ENCODE results near the gene DST. TPM values are rescaled to one million over a fixed set of nuclear protein-coding genes. Genes with fewer than 3 reads are reported as not detected.
"Not testable (repeated sequence)": the region's sequence is repeated elsewhere in the genome, so short reads cannot be mapped to it uniquely, and the experiment has no call there.

Gene DST
- total and polyA plus RNA-seq, 2 of the 4 experiments (the other 2 are of a cell fraction): 97.7 to 452 TPM

DNA sequence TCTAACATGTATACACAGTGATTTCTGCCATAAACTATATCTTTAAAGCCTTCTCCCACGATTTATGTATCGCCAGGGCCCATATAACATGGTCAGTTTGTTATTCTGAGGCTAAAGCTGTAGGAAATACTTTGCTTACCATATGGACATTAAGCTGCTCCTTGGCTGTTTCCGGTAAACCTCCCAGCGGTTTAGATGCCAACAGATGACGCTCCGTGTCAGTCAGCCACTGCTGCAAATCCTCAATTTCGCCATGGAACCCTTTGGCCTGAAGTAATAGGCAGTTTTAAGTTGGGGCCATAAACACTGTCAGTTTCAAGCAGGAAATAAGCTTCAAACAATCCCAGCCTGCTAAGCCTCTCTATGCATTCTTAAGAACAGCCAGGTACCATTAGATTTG lies 145.4 kb downstream of the DST start:
- Histone ChIP-seq H4K20me1 (ENCODE audit: insufficient read depth, low read length) (no peaks in the 10 kb centered on the region), H4K5ac (ENCODE audit: low read depth, low read length) (no peak overlapping the region), H3K9ac (ENCODE audit: low read depth, low read length) (no peak overlapping the region), H4K91ac (ENCODE audit: insufficient read depth, low read depth, low read length) (no peak overlapping the region), H2AK5ac (ENCODE audit: low read depth, low read length) (no peak overlapping the region), H3K9me1 (ENCODE audit: insufficient read depth, low read length) (peaks cover 6% of the 10 kb centered on the region), H2BK15ac (ENCODE audit: low read depth, low read length) (no peak overlapping the region), H2BK120ac (ENCODE audit: low read depth, low read length) (no peak overlapping the region), H3K27ac (ENCODE audit: insufficient read depth, low read length) (no peak overlapping the region), H4K8ac (ENCODE audit: low read depth in 2 of 2, low read length in 2 of 2) (no peak overlapping the region), H3K4me3 (ENCODE audit: insufficient read depth, low read depth, low read length) (no peak overlapping the region), H3K36me3 (ENCODE audit: control insufficient read depth, insufficient read depth, low read length) (peaks cover 30% of the 10 kb centered on the region), H3K4me2 (ENCODE audit: low read depth, low read length) (no peak overlapping the region), H2BK5ac (ENCODE audit: low read depth, low read length, poor library complexity, severe bottlenecking) (no peak overlapping the region), H3K18ac (ENCODE audit: low read depth, low read length) (no peak overlapping the region), H2AFZ (replicated peaks; ENCODE audit: low read length, poor library complexity) (no peak overlapping the region), H3K9me3 (ENCODE audit: control insufficient read depth, insufficient read depth, low read length) (no peaks in the 10 kb centered on the region; the same call in 1 of the 2 replicates), H3K4me1 (ENCODE audit: control insufficient read depth, insufficient read depth, low read length) (no peaks in the 10 kb centered on the region), H3K14ac (replicated peaks; ENCODE audit: low read depth, low read length) (no peak overlapping the region), H3K56ac (ENCODE audit: extremely low read depth, insufficient read depth, low read length) (no peak overlapping the region), H3K23ac (ENCODE audit: low read depth, low read length) (no peak overlapping the region), H2BK20ac (ENCODE audit: low read depth, low read length) (no peak overlapping the region), H3K79me1 (ENCODE audit: low read depth in 1 of 2, low read length in 2 of 2) (peaks cover 17 to 24% of the 10 kb centered on the region in 2 experiments), H3K27me3 (ENCODE audit: control insufficient read depth, insufficient read depth, low read length) (no peaks in the 10 kb centered on the region), H2AK9ac (replicated peaks; ENCODE audit: low read depth, low read length, poor library complexity) (no peak overlapping the region), H3K4ac (ENCODE audit: low read depth, low read length) (no peak overlapping the region)
- no TSS peak for BruUV-seq (replicated peaks)
- WGBS, 2 experiments (ENCODE audit: extremely low coverage in 2 of 2, insufficient read length in 1 of 2): 100% methylated on average over 5 of the region's 7 CpGs; no CpG with 5 or more reads in 1 of the 2 experiments
- ChIA-PET POLR2A (ENCODE audit: unreplicated experiment) (no interaction called here), CTCF (no interaction called here)
- dilution Hi-C loops (cut with HindIII; ENCODE audit: low sequenced_read_pairs, unreplicated experiment) (no loop called here), intact Hi-C loops (cut with micrococcal nuclease) (no loop called here), in situ Hi-C loops (cut with MboI; ENCODE audit: low sequenced_read_pairs) (no loop called here)
- ATAC-seq (ENCODE audit: low read depth): no peak
- TF ChIP-seq RFX5 (IDR thresholded peaks at IDR 0.05; ENCODE audit: low read depth, low read length): no peak
- no peak for TF ChIP-seq RCOR1 (IDR thresholded peaks at IDR 0.05; ENCODE audit: insufficient replicate concordance, low read length)
- TF ChIP-seq MXI1 (IDR thresholded peaks at IDR 0.05; ENCODE audit: borderline replicate concordance, low read depth, low read length): no peak
- TF ChIP-seq CEBPB (IDR thresholded peaks at IDR 0.05; ENCODE audit: low read depth, low read length): no peak
- no peak for TF ChIP-seq MAZ (IDR thresholded peaks at IDR 0.05; ENCODE audit: borderline replicate concordance, low read depth, low read length)
- no peak for TF ChIP-seq MAFK (IDR thresholded peaks at IDR 0.05; ENCODE audit: low read depth, low read length)
- TF ChIP-seq, protein P1, sequence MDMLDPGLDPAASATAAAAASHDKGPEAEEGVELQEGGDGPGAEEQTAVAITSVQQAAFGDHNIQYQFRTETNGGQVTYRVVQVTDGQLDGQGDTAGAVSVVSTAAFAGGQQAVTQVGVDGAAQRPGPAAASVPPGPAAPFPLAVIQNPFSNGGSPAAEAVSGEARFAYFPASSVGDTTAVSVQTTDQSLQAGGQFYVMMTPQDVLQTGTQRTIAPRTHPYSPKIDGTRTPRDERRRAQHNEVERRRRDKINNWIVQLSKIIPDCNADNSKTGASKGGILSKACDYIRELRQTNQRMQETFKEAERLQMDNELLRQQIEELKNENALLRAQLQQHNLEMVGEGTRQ (IDR thresholded peaks at IDR 0.05; ENCODE audit: low read depth, low read length): no peak
- TF ChIP-seq RAD21 (IDR thresholded peaks at IDR 0.05; ENCODE audit: low read length): no peak
- DNase-seq: no peak

DNA sequence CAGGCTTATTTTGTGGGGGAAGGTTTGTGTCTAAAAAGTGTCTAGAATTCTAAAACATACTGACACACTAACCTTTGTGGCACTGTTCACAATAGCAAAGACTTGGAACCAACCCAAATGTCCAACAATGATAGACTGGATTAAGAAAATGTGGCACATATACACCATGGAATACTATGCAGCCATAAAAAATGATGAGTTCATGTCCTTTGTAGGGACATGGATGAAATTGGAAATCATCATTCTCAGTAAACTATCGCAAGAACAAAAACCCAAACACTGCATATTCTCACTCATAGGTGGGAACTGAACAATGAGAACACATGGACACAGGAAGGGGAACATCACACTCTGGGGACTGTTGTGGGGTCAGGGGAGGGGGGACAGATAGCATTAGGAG lies 146.0 kb downstream of the DST start:
- intact Hi-C loops (cut with micrococcal nuclease); H3K23ac ChIP-seq (ENCODE audit: low read depth, low read length); H3K56ac ChIP-seq (ENCODE audit: extremely low read depth, insufficient read depth, low read length); H3K4me1 ChIP-seq (ENCODE audit: control insufficient read depth, insufficient read depth, low read length); ATAC-seq (ENCODE audit: low read depth); H3K4ac ChIP-seq (ENCODE audit: low read depth, low read length); in situ Hi-C loops (cut with MboI; ENCODE audit: low sequenced_read_pairs); CTCF ChIA-PET; H2BK20ac ChIP-seq (ENCODE audit: low read depth, low read length); H2AFZ ChIP-seq (replicated peaks; ENCODE audit: low read length, poor library complexity); dilution Hi-C loops (cut with HindIII; ENCODE audit: low sequenced_read_pairs, unreplicated experiment); H2AK5ac ChIP-seq (ENCODE audit: low read depth, low read length); H3K18ac ChIP-seq (ENCODE audit: low read depth, low read length); H2BK120ac ChIP-seq (ENCODE audit: low read depth, low read length); H3K14ac ChIP-seq (replicated peaks; ENCODE audit: low read depth, low read length); H3K4me3 ChIP-seq (ENCODE audit: insufficient read depth, low read depth, low read length); H3K4me2 ChIP-seq (ENCODE audit: low read depth, low read length); H3K27me3 ChIP-seq (ENCODE audit: control insufficient read depth, insufficient read depth, low read length); H3K9me3 ChIP-seq (ENCODE audit: control insufficient read depth, insufficient read depth, low read length); DNase-seq; H3K27ac ChIP-seq (ENCODE audit: insufficient read depth, low read length); H4K8ac ChIP-seq (ENCODE audit: low read depth in 2 of 2, low read length in 2 of 2); H4K5ac ChIP-seq (ENCODE audit: low read depth, low read length); H4K20me1 ChIP-seq (ENCODE audit: insufficient read depth, low read length); H3K9me1 ChIP-seq (ENCODE audit: insufficient read depth, low read length); H2BK5ac ChIP-seq (ENCODE audit: low read depth, low read length, poor library complexity, severe bottlenecking); POLR2A ChIA-PET (ENCODE audit: unreplicated experiment); H2AK9ac ChIP-seq (replicated peaks; ENCODE audit: low read depth, low read length, poor library complexity); H3K9ac ChIP-seq (ENCODE audit: low read depth, low read length); H2BK15ac ChIP-seq (ENCODE audit: low read depth, low read length); H4K91ac ChIP-seq (ENCODE audit: insufficient read depth, low read depth, low read length); BruUV-seq (replicated peaks): not testable (repeated sequence)
- WGBS, 2 experiments (ENCODE audit: extremely low coverage in 2 of 2, insufficient read length in 1 of 2): no CpG with 5 or more reads among the region's 1 CpG
- Histone ChIP-seq H3K79me1 (ENCODE audit: low read depth in 1 of 2, low read length in 2 of 2) (peaks cover 17 to 25% of the 10 kb centered on the region in 2 experiments), H3K36me3 (ENCODE audit: control insufficient read depth, insufficient read depth, low read length) (peaks cover 35% of the 10 kb centered on the region)
